GM12891 (cell line): ENCODE data around the gene HMBS.
A peak's percentile ranks its signal among the peaks of the same experiment; 100 is the strongest.
"Not testable (repeated sequence)": the region's sequence is repeated elsewhere in the genome, so short reads cannot be mapped to it uniquely, and the experiment has no call there.

Experiments used
- DNase-seq: peaks from one replicate; pipeline ENCODE4 v3.0.0; 2011; ENCODE audit warnings: low spot score; ENCODE audit not compliant: insufficient read length
- FAIRE-seq: peaks from 2 replicates; lab custom pipeline; 2011; peaks lifted over from hg19 to GRCh38; lab: Jason Lieb, UNC
- PAX5 ChIP-seq: IDR thresholded peaks from 2 replicates; pipeline ENCODE4 v1.6.1; 2011; ENCODE audit warnings: low read length, moderate library complexity, mild to moderate bottlenecking; ENCODE audit not compliant: insufficient read depth, severe bottlenecking
- POLR2A ChIP-seq: IDR thresholded peaks from 2 replicates; pipeline ENCODE4 v1.6.1; 2011; ENCODE audit warnings: low read depth, low read length, control low read depth
- POLR2AphosphoS5 ChIP-seq: IDR thresholded peaks from 2 replicates; pipeline ENCODE4 v1.6.1; 2011; ENCODE audit warnings: low read depth, low read length, control low read depth
- POU2F2 ChIP-seq: IDR thresholded peaks from 2 replicates; pipeline ENCODE4 v1.6.1; 2011; ENCODE audit warnings: low read depth, mild to moderate bottlenecking, control low read depth, low read length, moderate library complexity
- SPI1 ChIP-seq: IDR thresholded peaks from 2 replicates; pipeline ENCODE4 v1.6.1; 2011; ENCODE audit warnings: low read depth, low read length, control low read depth
- TAF1 ChIP-seq: IDR thresholded peaks from 2 replicates; pipeline ENCODE4 v1.6.1; 2011; ENCODE audit warnings: low read depth, low read length, control low read depth

Gene HMBS

GRCh38 chr11:119100246-119100970 lies 15.7 kb downstream of the HMBS start:
- FAIRE-seq (peak; percentile 61), DNase-seq (no peak)
- no peak for TF ChIP-seq POLR2AphosphoS5
- no peak for TF ChIP-seq PAX5
- TF ChIP-seq POU2F2 = no peak
- no peak for TF ChIP-seq POLR2A
- TF ChIP-seq SPI1 = no peak
- no peak for TF ChIP-seq TAF1

GRCh38 chr11:119100994-119101758 lies 16.5 kb downstream of the HMBS start:
- no peak for TF ChIP-seq POLR2A
- TF ChIP-seq SPI1 = no peak
- no peak for TF ChIP-seq TAF1
- no peak for TF ChIP-seq POLR2AphosphoS5
- TF ChIP-seq POU2F2 = no peak
- TF ChIP-seq PAX5 = no peak
- FAIRE-seq (peak; percentile 40), DNase-seq (no peak)

GRCh38 chr11:119101759-119102423 lies 17.2 kb downstream of the HMBS start, which contains the start of gene DPAGT1:
DPAGT1 (minus strand) TSS chr11:119101853; CDS start chr11:119101655, 198 bp downstream.
- TF ChIP-seq TAF1 (peak; percentile 84; the same call in 1 of the 2 replicates), POLR2AphosphoS5 (no peak), SPI1 (peak; percentile 24; the same call in 1 of the 2 replicates), POU2F2 (peak; percentile 43; the same call in 1 of the 2 replicates), PAX5 (peak; percentile 99), POLR2A (no peak)
- DNase-seq (peak; percentile 59), FAIRE-seq (peak; percentile 94)

- FAIRE-seq = not testable (repeated sequence)
These were observed 18.5 kb downstream of the HMBS start for GRCh38 chr11:119103161-119103664.

GRCh38 chr11:119103793-119104192 lies 19.1 kb downstream of the HMBS start:
- DNase-seq (no peak), FAIRE-seq (no peak)
- TF ChIP-seq TAF1 = no peak
- TF ChIP-seq PAX5 = no peak
- no peak for TF ChIP-seq POU2F2

More at GRCh38 chr11:119103161-119103664, 18.5 kb downstream of the HMBS start:
- DNase-seq = not testable (repeated sequence)

GRCh38 chr11:119106564-119107537 lies 22.2 kb downstream of the HMBS start, which contains the start of gene C2CD2L:
C2CD2L (plus strand) TSS chr11:119107344; CDS start chr11:119107742, 398 bp downstream.
- no peak for TF ChIP-seq PAX5
- TF ChIP-seq POLR2AphosphoS5 = peak; percentile 65
- TF ChIP-seq POLR2A = peak; percentile 66
- peak; percentile 90 for FAIRE-seq

GRCh38 chr11:119107538-119108145 lies 23.0 kb downstream of the HMBS start:
- TF ChIP-seq POU2F2 = no peak
- no peak for TF ChIP-seq TAF1
- TF ChIP-seq POLR2AphosphoS5 = no peak
- TF ChIP-seq SPI1 = no peak
- no peak for TF ChIP-seq PAX5
- no peak for TF ChIP-seq POLR2A
- FAIRE-seq (no peak), DNase-seq (peak; percentile 48)

More at GRCh38 chr11:119106564-119107537, 22.2 kb downstream of the HMBS start, which contains the start of gene C2CD2L:
- DNase-seq = peak; percentile 97
